ENCODE results near the gene PTPRC.

PTPRC gene

GRCh38 chr1:198620951-198621824 lies 17.7 kb upstream of the PTPRC start:
- DNase-seq: no peak

- DNase-seq: no peak
These were observed 16.8 kb upstream of the PTPRC start for GRCh38 chr1:198622001-198622400.

GRCh38 chr1:198623752-198624647 lies 14.8 kb upstream of the PTPRC start:
- no peak for DNase-seq

GRCh38 chr1:198624648-198624980 lies 14.2 kb upstream of the PTPRC start:
- no peak for DNase-seq

- DNase-seq: no peak
These were observed 11.3 kb upstream of the PTPRC start for GRCh38 chr1:198627436-198628066.

- DNase-seq: no peak
These were observed 10.8 kb upstream of the PTPRC start for GRCh38 chr1:198628067-198628455.

- DNase-seq: no peak
These were observed 9.2 kb upstream of the PTPRC start for GRCh38 chr1:198629610-198630009.

GRCh38 chr1:198630863-198631262 lies 8.0 kb upstream of the PTPRC start:
- no peak for DNase-seq

GRCh38 chr1:198631292-198631691 lies 7.5 kb upstream of the PTPRC start:
- DNase-seq: no peak

GRCh38 chr1:198632007-198632406 lies 6.8 kb upstream of the PTPRC start:
- no peak for DNase-seq

- no peak for DNase-seq
These were observed 5.1 kb upstream of the PTPRC start for GRCh38 chr1:198633675-198634121.

GRCh38 chr1:198635964-198636363 lies 2.9 kb upstream of the PTPRC start:
- no peak for DNase-seq

- DNase-seq: no peak
These were observed 2.4 kb upstream of the PTPRC start for GRCh38 chr1:198636391-198636790.

- DNase-seq: no peak
These were observed 1.7 kb upstream of the PTPRC start for GRCh38 chr1:198637157-198637556.

GRCh38 chr1:198637916-198638437 lies 863 bp upstream of the PTPRC start:
- no peak for DNase-seq

- DNase-seq: no peak
These were observed 399 bp upstream of the PTPRC start for GRCh38 chr1:198638441-198638840.

- no peak for DNase-seq
These were observed 867 bp downstream of the PTPRC start for GRCh38 chr1:198639671-198640143.

GRCh38 chr1:198640174-198640573 lies 1.3 kb downstream of the PTPRC start:
- no peak for DNase-seq

- no peak for DNase-seq
These were observed 2.7 kb downstream of the PTPRC start for GRCh38 chr1:198641501-198641900.

GRCh38 chr1:198641966-198642668 lies 3.3 kb downstream of the PTPRC start:
- DNase-seq: no peak

- DNase-seq: no peak
These were observed 4.1 kb downstream of the PTPRC start for GRCh38 chr1:198642983-198643382.

- DNase-seq: no peak
These were observed 5.0 kb downstream of the PTPRC start for GRCh38 chr1:198643808-198644207.

Measured in NCI-H345 (cell line).